Epithelial cell of esophagus (primary cell): ENCODE data around the gene IL23R.

ENCODE experiments used
- DNase-seq: peaks from one replicate; pipeline ENCODE4 v3.0.0; 2010; ENCODE audit warnings: low read depth
- H3K4me3 ChIP-seq: 2 replicates; pipeline ENCODE4 v1.5.1; 2011; ENCODE audit warnings: mild to moderate bottlenecking, low read length, control low read depth
- TF ChIP-seq, protein P1 (sequence below): IDR thresholded peaks from 2 replicates; pipeline ENCODE4 v1.5.1; 2011; ENCODE audit warnings: low read depth, mild to moderate bottlenecking, low read length, control low read depth, inconsistent platforms; ENCODE audit not compliant: insufficient read depth; ENCODE audit errors: missing control alignments

The IL23R gene

DNA sequence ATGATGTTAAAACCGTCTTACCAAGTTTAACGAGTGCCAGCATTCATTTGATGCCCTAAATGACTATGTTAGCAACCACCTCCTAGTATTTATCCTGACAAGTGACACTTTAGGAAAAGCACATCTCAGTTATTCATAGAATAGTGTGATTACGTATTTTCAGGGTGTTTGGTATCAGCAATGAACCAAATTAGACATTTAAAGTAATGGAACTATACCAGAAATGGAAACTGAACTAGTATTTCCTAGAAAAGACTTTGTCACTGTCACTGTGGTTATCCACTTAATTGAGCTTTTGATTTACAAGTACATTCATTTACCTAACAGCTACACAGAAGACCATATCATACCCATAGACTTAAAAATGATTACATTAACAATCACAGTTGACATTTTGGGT, 137.8 kb downstream of the IL23R start:
- TF ChIP-seq, protein P1, sequence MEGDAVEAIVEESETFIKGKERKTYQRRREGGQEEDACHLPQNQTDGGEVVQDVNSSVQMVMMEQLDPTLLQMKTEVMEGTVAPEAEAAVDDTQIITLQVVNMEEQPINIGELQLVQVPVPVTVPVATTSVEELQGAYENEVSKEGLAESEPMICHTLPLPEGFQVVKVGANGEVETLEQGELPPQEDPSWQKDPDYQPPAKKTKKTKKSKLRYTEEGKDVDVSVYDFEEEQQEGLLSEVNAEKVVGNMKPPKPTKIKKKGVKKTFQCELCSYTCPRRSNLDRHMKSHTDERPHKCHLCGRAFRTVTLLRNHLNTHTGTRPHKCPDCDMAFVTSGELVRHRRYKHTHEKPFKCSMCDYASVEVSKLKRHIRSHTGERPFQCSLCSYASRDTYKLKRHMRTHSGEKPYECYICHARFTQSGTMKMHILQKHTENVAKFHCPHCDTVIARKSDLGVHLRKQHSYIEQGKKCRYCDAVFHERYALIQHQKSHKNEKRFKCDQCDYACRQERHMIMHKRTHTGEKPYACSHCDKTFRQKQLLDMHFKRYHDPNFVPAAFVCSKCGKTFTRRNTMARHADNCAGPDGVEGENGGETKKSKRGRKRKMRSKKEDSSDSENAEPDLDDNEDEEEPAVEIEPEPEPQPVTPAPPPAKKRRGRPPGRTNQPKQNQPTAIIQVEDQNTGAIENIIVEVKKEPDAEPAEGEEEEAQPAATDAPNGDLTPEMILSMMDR = no peak
- H3K4me3 ChIP-seq = no peak overlapping the region
- DNase-seq = no peak

DNA sequence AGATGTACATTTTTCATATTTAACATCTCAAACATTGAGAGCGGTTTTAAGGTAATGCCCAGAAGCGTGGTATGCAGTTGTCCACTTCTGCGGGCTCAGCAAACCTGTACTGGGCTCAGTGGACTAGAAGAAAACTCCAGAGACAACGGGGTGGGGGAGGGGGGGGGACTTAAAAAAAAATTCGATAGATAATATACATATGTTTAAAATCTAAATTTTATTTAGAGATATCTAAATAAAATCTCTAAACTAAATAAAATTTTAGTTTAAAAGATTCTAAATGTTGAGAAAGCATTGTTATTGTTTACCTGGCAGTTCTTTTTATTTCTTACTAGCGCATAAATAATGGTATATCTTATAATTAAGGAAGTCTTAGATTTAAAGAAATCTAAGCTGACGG, 140.3 kb downstream of the IL23R start:
- TF ChIP-seq, protein P1 = no peak
- no peak for DNase-seq
- H3K4me3 ChIP-seq = no peak overlapping the region

DNA sequence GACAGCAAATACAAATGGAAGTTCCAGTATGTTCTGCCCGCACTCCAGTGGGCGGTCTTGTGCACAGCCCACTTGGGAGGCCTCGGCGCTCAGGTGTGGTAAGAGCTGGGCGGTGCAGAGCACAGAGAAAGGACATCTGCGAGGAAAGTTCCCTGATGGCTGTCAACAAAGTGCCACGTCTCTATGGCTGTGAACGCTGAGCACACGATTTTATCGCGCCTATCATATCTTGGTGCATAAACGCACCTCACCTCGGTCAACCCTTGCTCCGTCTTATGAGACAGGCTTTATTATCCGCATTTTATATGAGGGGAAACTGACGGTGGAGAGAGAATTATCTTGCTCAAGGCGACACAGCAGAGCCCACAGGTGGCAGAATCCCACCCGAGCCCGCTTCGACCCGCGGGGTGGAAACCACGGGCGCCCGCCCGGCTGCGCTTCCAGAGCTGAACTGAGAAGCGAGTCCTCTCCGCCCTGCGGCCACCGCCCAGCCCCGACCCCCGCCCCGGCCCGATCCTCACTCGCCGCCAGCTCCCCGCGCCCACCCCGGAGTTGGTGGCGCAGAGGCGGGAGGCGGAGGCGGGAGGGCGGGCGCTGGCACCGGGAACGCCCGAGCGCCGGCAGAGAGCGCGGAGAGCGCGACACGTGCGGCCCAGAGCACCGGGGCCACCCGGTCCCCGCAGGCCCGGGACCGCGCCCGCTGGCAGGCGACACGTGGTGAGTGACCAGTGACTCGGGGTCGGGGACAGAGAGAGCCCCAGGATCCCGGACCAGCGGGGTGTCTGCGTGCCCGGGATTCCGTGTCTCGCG, 141.2 kb downstream of the IL23R start, which contains the start of gene IL12RB2:
IL12RB2 (plus strand) TSS at position 623 of the 810 bp plus-strand sequence. CDS start 12,496 bp downstream, outside the sequence.
- TF ChIP-seq, protein P1 = no peak
- H3K4me3 ChIP-seq = peak within 1 kb of the TSS; percentile 48
- DNase-seq = peak; percentile 19

DNA sequence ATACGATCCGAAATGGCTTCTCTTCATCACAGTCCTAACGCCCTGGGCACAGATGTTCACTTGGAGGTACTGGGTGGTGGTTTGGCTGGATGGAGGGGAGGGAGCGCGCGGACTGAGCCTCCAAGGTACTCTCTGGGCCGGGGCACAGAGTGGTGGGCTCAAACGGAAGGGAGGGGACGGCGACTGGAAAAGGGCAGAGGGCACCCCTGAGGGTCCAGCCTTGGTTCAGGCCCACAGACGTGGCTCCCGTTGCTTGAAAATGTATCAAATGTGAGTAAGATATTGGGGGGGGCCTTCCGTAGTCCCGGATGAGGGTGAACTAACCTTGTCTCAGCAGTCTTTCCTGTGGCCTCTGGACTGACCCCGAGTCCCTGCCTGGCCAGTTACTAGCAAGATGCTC, 141.9 kb downstream of the IL23R start:
- no peak for DNase-seq
- TF ChIP-seq, protein P1 = no peak
- H3K4me3 ChIP-seq = peak overlapping the region; percentile 36
